Fibroblast of lung (primary cell): ENCODE results near the gene NAP1L1. TPM values are rescaled to one million over a fixed set of nuclear protein-coding genes. Genes with fewer than 3 reads are reported as not detected.

Source experiments
- DNase-seq, 2 donors: peaks; one replicate each; pipeline versions ENCODE4 v3.0.0 to v3.0.0-alpha.2; 2010; ENCODE audit warnings: low read depth in 2 of 2
- H2AFZ ChIP-seq: 2 replicates; pipeline ENCODE4 v1.5.1; 2012; ENCODE audit warnings: low read length, control low read depth, inconsistent platforms
- H3K27ac ChIP-seq: 2 replicates; pipeline ENCODE4 v1.5.1; 2011; ENCODE audit warnings: low read length, control low read depth; ENCODE audit not compliant: insufficient read depth
- H3K27me3 ChIP-seq: 2 replicates; pipeline ENCODE4 v1.5.1; 2011; ENCODE audit warnings: mild to moderate bottlenecking, low read length; ENCODE audit not compliant: control insufficient read depth, insufficient read depth
- H3K36me3 ChIP-seq: 2 replicates; pipeline ENCODE4 v1.5.1; 2011; ENCODE audit warnings: low read length; ENCODE audit not compliant: control insufficient read depth, insufficient read depth
- H3K4me1 ChIP-seq: 2 replicates; pipeline ENCODE4 v1.5.1; 2011; ENCODE audit warnings: low read length; ENCODE audit not compliant: control insufficient read depth, insufficient read depth; ENCODE audit errors: extremely low read depth
- H3K4me2 ChIP-seq: 2 replicates; pipeline ENCODE4 v1.5.1; 2011; ENCODE audit warnings: low read length, control low read depth; ENCODE audit not compliant: insufficient read depth; ENCODE audit errors: extremely low read depth
- H3K4me3 ChIP-seq, 4 experiments: fragments of 200-600 bp in 1 of 4; sonication (generic) in 1 of 4; replicated peaks in 1 of 4; 2 replicates each; pipeline ENCODE4 v1.5.1; 2011 to 2016; ENCODE audit warnings: low read length in 4 of 4, low read depth in 3 of 4, mild to moderate bottlenecking in 3 of 4, control low read depth in 2 of 4, inconsistent platforms in 1 of 4, mixed read lengths in 1 of 4; ENCODE audit not compliant: insufficient read depth in 1 of 4; ENCODE audit errors: control extremely low read depth in 1 of 4
- H3K79me2 ChIP-seq: 2 replicates; pipeline ENCODE4 v1.5.1; 2012; ENCODE audit warnings: mild to moderate bottlenecking, low read length, inconsistent platforms; ENCODE audit not compliant: control insufficient read depth, insufficient read depth
- H3K9ac ChIP-seq: 2 replicates; pipeline ENCODE4 v1.5.1; 2011; ENCODE audit warnings: mild to moderate bottlenecking, low read length, control low read depth; ENCODE audit not compliant: insufficient read depth
- H3K9me3 ChIP-seq: 2 replicates; pipeline ENCODE4 v1.5.1; 2012; ENCODE audit warnings: low read depth, low read length; ENCODE audit not compliant: control insufficient read depth, insufficient read depth
- H4K20me1 ChIP-seq: 2 replicates; pipeline ENCODE4 v1.5.1; 2011; ENCODE audit warnings: low read length; ENCODE audit not compliant: control insufficient read depth, insufficient read depth; ENCODE audit errors: extremely low read depth
- CTCF ChIP-seq, 2 donors: IDR thresholded peaks in 1 of 2; conservative IDR thresholded peaks in 1 of 2; 1 replicate in 1 of 2; 2 replicates in 1 of 2; pipeline ENCODE4 v1.5.1; 2011 to 2012; ENCODE audit warnings: low read length in 2 of 2, control low read depth in 1 of 2, inconsistent platforms in 1 of 2, low read depth in 1 of 2, mild to moderate bottlenecking in 1 of 2
- EZH2 ChIP-seq: IDR thresholded peaks from 2 replicates; pipeline ENCODE4 v1.5.1; 2012; ENCODE audit warnings: low read length, control low read depth, mild to moderate bottlenecking; ENCODE audit errors: missing control alignments
- polyA plus RNA-seq, 2 donors: library from polyadenylated mRNA; depleted of rRNA in 1 of 2; stranded (reverse) in 1 of 2; unstranded in 1 of 2; fragments of >200 nt; gene quantifications; 2 replicates each; pipeline ENCODE4 v1.2.1, GENCODE V29; 2011 to 2012; ENCODE audit warnings: missing spikeins in 1 of 2
- total RNA-seq: library from RNA; depleted of rRNA; stranded (reverse); fragments of >200 nt; gene quantifications from 2 replicates; pipeline ENCODE4 v1.2.1, GENCODE V29; 2014

Gene NAP1L1
- total and polyA plus RNA-seq, 2 donors (not counting 1 experiment from before 2014, with no cell fraction given): 275 to 695 TPM

- Histone ChIP-seq H3K4me3 (no peak overlapping the region), H3K4me1 (peaks cover 10% of the 10 kb centered on the region), H2AFZ (no peak overlapping the region), H3K79me2 (no peaks in the 10 kb centered on the region), H3K9me3 (no peaks in the 10 kb centered on the region), H3K36me3 (no peaks in the 10 kb centered on the region), H3K4me2 (no peak overlapping the region), H3K27ac (peak overlapping the region; percentile 76), H3K27me3 (no peaks in the 10 kb centered on the region), H3K9ac (peak overlapping the region; percentile 10), H4K20me1 (no peaks in the 10 kb centered on the region)
- peak; percentile 73 to 90 for DNase-seq
- TF ChIP-seq EZH2 (no peak), CTCF (conservative IDR thresholded peaks at IDR 0.05 in 1 of 2, IDR thresholded peaks at IDR 0.05 in 1 of 2; ENCODE audit: low read depth in 1 of 2, low read length in 2 of 2) (no peak)
These were observed 64.2 kb downstream of the NAP1L1 start for GRCh38 chr12:76020281-76020680.

- Histone ChIP-seq H3K79me2 (no peaks in the 10 kb centered on the region), H4K20me1 (no peaks in the 10 kb centered on the region), H3K27ac (peak overlapping the region; percentile 13), H3K9me3 (no peaks in the 10 kb centered on the region), H2AFZ (no peak overlapping the region), H3K4me3 (no peak overlapping the region), H3K4me1 (peaks cover 9% of the 10 kb centered on the region), H3K4me2 (no peak overlapping the region), H3K27me3 (no peaks in the 10 kb centered on the region), H3K36me3 (no peaks in the 10 kb centered on the region), H3K9ac (no peak overlapping the region)
- no peak for DNase-seq
- TF ChIP-seq EZH2 (no peak), CTCF (conservative IDR thresholded peaks at IDR 0.05 in 1 of 2, IDR thresholded peaks at IDR 0.05 in 1 of 2; ENCODE audit: low read depth in 1 of 2, low read length in 2 of 2) (no peak)
These were observed 65.8 kb downstream of the NAP1L1 start for GRCh38 chr12:76018672-76019071.

GRCh38 chr12:76018111-76018510 lies 66.4 kb downstream of the NAP1L1 start:
- H3K27me3 ChIP-seq: no peaks in the 10 kb centered on the region
- H3K27ac ChIP-seq: peak overlapping the region; percentile 13
- TF ChIP-seq EZH2: no peak
- no peak for TF ChIP-seq CTCF (conservative IDR thresholded peaks at IDR 0.05 in 1 of 2, IDR thresholded peaks at IDR 0.05 in 1 of 2; ENCODE audit: low read depth in 1 of 2, low read length in 2 of 2)
- H2AFZ ChIP-seq: no peak overlapping the region
- no peaks in the 10 kb centered on the region for H3K36me3 ChIP-seq
- peak; percentile 52 to 76 for DNase-seq
- no peaks in the 10 kb centered on the region for H3K79me2 ChIP-seq
- no peak overlapping the region for H3K9ac ChIP-seq
- H4K20me1 ChIP-seq: no peaks in the 10 kb centered on the region
- no peak overlapping the region for H3K4me2 ChIP-seq
- H3K4me3 ChIP-seq: no peak overlapping the region
- peaks cover 9% of the 10 kb centered on the region for H3K4me1 ChIP-seq
- H3K9me3 ChIP-seq: no peaks in the 10 kb centered on the region
